SKM-1 treated with dmso at 0.1 percent for 144 hours (cell line): Measurements from ENCODE around the gene CD68.
"Not testable (repeated sequence)": the region's sequence is repeated elsewhere in the genome, so short reads cannot be mapped to it uniquely, and the experiment has no call there.

Experiments used
- DNase-seq: peaks from one replicate; lab custom pipeline; 2025; ENCODE audit not compliant: unreplicated experiment; lab: John Stamatoyannopoulos, UW

The CD68 gene

DNA sequence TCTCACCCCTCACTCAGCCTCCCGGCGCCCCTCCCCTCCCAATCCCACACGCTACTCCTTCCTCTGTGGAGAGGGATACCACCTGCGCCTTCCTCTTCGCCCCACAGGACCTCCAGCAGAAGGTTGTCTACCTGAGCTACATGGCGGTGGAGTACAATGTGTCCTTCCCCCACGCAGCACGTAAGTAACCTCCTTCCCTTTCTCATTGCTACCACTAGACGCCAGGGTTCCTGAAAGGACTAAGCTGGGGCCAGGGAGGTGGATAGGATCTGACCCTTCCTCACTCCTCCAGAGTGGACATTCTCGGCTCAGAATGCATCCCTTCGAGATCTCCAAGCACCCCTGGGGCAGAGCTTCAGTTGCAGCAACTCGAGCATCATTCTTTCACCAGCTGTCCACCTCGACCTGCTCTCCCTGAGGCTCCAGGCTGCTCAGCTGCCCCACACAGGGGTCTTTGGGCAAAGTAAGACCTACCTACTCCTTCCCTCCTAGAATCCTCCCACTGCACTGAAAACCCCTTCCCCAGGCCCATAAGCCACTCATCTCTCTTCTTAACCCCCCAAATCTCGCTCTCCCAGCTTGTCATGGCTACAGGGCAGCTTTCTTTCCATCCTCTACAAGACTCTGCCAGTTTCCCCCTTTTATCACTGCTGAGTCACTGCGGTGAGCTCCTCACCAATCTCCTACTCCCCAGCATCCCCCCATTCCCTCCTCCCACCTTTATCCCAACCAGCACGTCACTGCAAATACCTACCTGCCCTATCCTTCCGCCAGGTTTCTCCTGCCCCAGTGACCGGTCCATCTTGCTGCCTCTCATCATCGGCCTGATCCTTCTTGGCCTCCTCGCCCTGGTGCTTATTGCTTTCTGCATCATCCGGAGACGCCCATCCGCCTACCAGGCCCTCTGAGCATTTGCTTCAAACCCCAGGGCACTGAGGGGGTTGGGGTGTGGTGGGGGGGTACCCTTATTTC, 1.5 kb downstream of the CD68 start:
- no peak for DNase-seq

DNA sequence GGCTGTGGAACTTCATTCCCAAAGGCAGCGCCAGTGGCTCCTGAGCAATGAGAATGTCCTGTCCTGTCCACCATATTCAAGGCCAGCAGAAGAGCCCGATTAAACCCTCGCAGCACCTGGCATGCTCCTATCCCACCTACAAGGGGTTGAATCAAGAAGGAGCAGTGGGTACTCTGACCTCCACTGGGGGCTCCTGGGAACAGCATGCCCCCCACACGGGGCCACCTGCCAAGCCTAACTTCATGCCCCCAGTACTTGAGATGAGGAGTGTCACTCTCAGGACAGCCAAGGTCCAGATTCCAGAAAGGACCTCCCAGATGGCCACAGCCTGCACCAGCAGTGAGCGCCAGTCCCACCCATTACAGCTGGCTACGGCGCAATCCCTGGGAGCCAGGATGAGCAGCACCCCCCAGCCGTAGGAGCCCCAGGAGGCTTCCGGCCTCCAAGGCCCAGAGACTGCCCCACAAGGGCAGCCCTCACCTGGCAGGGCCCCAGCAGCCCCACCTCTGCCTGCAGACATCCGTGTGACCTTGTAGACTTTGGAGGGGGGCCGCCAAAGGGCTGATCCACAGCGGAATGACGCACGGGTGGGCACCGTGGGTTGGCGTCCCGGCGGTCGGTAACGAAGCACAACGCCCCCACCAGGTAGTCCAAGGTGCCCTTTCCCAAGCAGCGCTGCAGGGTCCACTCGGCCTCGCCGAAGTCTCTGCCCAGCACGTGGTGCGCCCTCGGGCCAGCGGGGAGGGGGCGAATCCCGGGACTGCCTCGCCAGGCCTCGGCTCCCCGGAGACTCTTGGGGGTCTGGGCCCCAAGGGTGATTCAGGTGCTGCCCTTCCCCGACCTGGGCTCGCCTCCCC, 3.2 kb downstream of the CD68 start:
- no peak for DNase-seq

DNA sequence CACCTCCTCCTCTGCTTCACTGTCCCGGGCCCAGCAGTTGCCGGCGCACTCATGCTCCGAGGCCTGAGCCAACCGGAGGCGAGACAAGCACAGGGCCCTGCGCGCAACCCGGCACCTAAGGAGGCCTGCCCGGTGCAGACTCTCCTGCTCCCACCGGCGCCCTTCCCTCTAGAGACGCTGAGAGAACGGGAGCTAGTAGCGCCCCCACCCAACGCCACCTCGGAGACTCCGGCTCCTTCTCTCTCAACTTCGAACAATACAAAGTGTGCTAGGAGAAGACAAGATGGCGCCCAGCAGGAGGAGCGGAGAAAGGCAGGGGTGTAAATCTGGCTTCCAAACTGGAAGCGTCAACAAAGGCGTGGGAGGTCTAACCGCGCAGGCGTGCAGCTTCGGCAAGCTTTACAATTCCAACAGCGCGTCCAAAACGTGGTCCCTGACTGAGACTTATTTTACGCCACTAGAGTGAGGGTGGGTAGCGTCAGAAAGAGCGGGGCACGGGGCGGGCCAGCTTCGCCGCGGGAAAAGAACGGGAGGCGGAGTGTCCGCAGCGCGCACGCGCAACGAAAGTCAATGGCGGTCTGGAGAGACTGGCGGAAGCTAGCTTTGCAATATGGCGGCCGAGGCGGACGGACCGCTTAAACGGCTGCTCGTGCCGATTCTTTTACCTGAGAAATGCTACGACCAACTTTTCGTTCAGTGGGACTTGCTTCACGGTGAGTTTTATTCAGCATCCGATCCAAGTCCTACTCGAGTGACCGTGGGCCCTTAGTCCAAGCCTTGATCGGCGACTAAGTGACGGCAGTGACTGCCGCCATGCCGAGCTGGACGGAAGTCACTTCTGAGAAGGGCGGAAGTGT, 4.0 kb downstream of the CD68 start, which contains the start of gene MPDU1:
MPDU1 (plus strand) TSS at position 600 of the 857 bp plus-strand sequence; CDS start at position 611, 11 bp downstream.
- peak; percentile 79 for DNase-seq

DNA sequence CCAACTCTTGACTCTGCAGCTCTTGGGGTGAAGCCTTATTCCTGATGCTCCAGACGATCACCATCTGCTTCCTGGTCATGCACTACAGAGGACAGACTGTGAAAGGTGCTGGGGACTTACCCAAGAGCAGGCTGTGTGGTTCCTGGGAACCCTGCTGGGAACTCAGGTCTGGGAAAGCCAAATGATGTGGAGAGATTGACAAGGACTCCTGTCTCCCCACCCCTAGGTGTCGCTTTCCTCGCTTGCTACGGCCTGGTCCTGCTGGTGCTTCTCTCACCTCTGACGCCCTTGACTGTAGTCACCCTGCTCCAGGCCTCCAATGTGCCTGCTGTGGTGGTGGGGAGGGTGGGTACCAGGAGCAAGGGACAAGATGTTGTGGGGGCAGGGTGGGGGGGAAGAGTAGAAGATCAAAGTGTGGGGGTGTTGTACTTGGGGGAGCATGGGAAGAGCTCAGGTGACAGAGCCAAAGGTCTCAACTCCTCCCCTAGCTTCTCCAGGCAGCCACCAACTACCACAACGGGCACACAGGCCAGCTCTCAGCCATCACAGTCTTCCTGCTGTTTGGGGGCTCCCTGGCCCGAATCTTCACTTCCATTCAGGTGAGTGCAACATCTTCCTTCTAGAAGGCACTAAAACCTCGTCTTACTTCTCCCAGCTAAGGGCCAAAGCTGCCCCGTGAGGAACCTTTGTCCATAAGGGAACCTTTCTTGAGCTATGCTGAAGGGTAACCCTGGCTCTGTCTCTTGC, 7.4 kb downstream of the CD68 start:
- no peak for DNase-seq

DNA sequence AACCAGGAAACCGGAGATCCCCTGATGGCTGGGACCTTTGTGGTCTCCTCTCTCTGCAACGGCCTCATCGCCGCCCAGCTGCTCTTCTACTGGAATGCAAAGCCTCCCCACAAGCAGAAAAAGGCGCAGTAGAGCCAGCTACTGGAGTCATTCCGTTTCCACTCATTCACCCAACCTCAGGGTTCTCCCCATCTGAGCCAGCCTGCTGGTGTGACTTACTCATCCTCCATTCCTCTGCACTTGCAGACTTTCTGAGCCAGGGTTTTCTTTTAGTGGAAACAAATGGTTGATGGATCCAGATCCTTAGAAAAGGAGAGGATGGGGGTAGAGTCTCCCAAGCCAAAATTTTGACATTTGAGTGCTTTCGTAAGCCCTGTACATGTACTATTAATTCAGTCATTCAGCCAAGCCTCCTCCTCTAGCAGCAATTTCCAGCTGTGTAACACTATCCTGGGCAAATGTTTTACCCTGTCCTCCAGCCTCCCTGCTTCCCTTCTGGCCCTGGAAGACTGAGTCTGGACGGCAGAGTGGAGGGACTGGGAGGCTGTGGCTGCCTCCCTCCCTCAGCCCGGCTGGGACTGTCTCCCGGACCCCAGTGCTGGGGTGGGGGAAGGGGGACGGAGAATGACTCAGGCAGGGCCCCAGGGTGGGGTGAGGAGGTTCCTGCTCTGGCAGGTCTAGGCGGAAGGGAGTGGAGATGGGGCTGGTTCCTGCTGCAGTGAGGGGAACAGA, 8.1 kb downstream of the CD68 start:
- DNase-seq = no peak

DNA sequence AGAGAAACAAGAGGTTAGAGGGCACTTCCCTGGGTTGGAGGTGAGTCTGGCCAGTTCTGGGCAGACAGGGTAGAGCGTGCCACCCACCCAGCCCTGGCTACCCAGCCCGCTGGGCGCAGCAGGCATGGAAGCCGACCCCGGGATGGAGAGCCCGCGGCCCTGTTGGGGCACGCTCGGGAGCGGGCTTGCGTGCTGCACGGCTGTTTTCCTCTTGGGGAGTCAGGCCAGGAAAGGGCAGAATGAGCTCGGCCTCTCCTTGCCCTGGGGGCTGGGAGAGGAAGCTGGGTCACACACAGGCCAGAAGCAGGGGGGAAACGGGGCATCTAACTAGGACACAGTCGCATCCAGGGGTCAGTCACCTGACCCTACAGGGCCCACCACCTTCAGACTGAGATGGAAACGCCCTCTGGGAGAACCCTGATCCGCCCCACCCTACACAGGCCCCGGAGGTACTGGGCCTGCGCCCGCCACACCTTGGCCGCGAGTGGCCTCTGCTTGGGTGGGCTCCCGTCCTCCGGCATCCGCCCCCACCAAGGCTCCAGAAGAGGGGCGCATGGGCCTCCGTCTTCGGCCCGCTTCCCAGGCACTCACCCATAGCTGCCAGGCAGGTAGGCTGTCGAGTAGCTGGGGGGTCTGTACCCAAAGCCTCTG, 9.2 kb downstream of the CD68 start:
- no peak for DNase-seq

DNA sequence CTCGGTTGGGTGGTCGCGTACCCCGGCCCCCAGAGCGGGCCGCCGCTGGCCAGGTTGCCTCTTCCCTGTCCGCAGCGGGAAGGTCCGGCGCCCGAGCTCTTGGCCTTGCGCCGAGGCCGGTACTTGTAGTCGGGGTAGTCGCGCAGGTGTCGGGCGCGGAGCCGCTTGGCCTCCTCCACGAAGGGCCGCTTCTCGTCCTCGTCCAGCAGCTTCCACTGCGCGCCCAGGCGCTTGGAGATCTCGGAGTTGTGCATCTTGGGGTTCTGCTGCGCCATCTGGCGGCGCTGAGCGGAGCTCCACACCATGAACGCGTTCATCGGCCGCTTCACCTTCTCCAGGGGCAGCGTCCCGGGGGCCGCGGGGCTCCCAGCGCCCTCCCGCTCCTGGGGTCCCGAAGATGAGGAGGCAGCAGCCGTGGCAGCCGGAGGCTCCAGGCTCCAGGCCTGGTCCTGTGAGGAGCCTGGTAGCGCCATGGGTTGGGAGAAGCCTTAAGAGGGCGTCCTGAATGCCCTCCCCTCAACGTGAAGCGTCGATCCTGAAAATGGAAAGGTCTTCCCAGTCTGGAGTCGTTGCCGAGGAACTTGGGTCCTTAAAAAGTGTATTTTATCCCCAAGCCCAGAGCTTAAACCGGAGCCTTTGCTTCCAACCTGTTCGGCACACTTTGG, 9.9 kb downstream of the CD68 start:
- no peak for DNase-seq

DNA sequence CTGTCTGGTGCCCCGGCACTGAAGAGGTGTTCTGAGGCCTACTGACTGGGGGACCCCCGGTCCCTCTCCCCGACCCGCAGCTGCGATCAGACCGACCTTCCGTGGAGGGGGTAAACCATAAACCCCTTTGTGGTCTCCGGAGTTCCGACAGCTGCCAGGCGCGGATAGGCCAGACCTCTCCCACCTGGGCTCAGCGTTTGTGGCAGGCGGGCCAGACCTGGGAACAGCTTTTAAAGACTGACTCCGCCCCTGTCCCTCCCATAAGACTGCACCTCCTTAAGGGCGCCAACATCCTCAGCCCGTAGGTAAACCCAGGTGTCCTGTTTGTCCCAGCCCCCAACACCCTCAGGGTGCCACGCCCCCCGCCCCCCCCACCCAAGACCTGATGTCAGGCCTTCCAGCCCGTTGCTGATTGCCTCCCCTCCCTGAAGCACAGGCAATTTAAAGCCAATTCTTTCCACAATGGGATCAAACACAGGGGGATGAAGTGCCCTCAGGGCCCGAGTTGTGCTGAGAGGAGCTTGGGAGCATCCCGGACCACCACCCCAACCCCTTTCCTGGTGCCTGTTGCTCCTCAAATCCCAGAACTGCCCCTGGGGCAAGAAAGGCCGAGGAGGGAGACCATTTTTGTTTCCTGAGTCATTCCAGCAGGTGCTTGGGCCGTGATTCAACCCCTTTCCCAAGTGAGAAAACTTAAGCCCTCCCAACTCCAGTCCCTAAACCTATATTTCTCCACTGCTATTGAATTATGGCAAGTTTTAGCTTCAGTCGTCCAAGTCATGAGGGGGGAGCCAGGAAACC, 10.7 kb downstream of the CD68 start, which contains the start of gene SOX15:
SOX15 (minus strand) TSS at position 204 of the 801 bp plus-strand sequence. CDS start 418 bp downstream, outside the sequence.
- no peak for DNase-seq

DNA sequence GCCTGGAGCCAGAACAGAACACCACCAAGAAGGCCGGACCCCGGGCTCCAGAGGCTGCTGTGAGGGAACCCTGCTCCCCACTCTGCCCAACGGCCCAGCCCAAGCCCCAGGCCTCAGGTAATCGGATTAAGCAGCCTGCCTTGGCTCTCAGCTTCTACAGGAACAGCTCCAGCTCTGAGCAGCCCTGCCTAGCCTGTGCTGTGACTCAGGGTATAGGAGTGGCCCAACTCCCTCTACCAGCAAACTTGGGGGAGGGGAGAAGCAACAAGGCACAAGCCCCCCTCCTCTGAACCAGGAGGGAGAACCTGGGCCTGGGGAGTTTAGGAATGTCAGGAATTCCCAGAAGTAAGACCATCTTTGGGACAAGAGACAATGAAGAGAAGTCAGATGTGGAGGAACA, 11.3 kb downstream of the CD68 start:
- DNase-seq = no peak

DNA sequence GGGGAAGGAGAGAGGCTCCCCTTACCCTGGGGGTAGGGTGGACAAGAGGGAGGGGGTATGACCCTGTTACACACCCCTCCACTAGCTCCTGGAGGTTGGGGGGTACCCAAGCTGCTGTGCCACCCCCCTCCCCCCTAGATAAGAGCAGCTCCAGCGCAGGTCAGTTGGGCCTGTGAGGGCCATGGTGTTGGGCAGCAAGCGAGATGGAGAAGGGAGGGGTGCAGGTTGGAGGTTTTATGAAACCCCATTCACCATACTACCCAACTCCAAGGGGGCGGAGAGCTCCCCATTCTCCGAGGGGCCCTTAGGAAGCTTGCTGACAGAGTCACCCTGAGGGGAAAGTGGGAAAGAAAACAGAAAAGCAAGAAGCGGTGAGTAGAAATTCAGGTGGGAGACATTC, 12.2 kb downstream of the CD68 start:
- DNase-seq = no peak

DNA sequence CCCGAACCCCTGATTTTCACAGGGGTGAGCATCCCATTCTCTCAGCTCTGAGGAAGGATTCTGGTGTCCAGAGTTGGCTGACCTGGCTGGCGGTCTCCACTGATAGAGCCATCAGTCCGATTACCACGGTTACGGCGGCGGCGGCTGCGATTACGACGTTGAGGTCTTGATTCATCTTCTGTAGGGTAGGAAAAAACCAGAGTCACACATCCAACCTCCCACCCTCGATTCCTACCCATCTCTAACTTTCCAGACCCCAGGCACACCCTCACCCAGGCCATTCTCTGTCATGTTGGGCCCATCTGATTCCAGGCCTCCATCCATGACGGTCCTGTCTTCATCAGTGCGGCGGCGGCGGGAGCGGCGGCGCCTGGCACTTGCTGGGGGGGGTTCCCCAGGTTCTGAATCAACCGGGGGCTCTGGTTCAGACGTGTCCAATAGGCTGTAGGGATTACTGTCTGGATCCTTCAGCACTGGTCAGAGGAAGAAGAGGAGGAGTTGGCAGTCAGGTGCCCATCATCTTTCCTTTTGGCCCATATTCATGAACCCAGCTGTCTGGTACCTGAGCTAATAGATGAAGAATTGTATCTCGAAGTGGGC, 13.1 kb downstream of the CD68 start:
- no peak for DNase-seq

DNA sequence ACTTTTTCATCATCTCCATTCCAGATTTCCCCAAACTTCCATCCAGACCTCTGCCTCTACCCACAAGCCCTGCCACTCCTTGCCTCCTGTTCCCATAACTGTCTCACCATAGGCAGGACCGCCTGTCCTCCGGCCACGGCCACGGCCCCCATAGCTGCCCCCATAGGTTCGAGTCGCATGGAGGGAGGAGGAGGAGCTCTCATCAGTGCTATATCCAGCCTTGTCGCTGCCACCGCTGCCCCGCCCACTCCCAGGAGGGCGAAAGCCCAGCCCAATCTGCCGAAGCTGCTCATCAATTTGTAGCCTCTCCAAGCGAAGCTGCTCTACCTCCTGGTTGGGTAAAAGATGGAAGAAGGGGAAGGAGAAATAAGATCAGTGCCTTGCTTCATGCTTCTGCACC, 13.9 kb downstream of the CD68 start:
- DNase-seq = no peak

DNA sequence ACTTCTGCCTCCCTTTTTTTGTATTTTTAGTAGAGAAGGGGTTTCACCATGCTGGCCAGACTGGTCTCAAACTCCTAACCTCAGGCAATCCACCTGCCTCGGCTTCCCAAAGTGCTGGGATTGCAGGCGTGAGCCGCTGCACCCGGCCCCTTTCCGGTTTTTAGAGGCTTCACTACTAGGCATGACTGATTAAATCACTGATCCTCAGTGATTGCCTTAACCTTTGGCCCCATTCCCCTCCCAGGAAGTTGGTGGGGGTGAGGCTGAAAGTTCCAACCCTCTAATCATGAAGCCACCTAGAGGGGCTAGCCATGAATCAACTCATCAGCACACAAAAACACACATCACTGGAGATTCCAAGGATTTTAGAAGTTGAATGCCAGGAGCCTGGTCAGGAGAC, 18.1 kb downstream of the CD68 start:
- not testable (repeated sequence) for DNase-seq

DNA sequence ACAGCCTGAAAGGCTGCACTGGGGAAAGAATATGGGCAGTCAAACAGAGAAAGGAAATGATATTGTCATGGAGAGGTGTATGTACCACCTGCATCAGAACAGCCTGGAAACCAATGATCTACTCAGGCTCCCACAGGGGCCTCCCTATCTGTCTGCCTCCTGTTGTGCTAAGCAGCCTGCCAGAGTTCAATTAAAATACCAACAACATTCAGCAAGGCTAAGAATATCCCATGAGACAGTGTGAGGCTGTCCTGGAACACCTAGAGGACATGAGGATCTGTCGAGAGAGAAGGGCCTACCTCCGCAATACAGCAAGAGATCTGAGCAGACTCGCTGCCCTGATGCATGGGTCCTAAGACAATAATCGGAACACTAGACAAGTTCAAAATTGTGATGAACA, 26.8 kb downstream of the CD68 start:
- DNase-seq = no peak

DNA sequence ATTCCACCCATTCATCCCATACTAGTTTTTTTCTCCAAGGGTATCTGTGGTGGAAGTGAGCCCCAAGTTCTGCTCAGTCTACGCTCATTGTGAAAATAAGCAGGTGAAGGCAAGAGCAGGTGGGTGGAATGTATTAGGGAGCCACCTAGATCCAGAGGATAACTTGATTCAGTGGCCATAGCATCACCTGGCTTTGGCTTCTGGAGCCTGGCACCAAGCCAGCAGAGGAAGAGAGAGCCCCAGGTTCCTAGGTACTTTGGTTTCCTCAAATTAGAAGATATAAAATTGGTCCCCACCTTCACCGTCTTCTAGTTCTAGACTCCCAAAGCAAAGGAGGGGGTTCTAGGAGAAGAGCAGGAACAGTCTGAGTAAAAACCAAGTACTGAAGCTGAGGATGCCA, 31.2 kb downstream of the CD68 start:
- DNase-seq = no peak

DNA sequence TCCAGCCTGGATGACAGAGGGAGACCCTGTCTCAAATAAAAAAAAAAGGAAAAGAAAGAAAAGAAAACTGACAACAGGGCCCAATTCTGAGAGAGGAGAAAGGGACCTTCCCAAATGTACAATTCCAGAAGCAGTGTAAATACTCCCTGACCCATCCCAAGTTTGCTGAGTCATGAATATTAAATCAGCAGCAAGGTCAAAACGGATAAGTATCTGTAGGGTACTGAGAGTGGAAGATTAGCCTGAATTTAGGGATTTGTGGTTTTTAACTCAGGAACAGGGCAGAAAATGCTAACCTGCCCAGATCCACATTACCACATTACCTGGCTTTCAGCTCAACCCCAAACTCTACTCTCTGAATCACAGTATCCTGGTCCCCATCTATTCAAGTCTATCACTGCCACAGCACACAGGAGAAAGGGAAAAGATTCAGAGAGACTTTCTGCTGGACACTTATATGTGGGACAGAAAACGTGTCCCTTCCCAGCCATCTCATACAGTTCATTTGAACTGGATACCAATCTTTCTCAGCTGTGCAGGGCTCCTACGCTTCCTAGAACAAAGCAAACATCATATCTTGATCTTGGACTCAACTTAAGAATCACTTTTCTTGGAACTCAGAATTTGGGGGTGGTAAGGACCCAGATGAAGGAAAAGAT, 32.3 kb downstream of the CD68 start:
- DNase-seq = no peak

DNA sequence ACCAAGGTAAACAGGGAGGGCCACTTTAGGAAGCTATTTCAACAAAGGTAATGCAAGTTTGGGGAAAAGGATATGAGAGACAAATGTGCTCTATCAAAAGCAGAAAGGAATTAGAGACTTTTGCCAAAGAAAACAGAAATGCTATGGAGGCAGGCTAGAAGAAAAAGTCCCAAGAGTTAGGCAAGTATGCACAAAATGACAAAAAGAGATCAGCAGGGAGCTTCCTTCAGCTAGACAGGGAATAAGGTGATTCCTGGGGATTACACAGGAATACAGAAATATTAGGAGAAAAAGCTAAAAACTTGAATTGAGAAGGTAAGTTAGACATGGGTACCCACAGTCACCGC, 32.8 kb downstream of the CD68 start:
- DNase-seq = no peak
